ENCODE results near the gene SLC11A2.
"Not testable (repeated sequence)": the region's sequence is repeated elsewhere in the genome, so short reads cannot be mapped to it uniquely, and the experiment has no call there.

SLC11A2 gene

DNA sequence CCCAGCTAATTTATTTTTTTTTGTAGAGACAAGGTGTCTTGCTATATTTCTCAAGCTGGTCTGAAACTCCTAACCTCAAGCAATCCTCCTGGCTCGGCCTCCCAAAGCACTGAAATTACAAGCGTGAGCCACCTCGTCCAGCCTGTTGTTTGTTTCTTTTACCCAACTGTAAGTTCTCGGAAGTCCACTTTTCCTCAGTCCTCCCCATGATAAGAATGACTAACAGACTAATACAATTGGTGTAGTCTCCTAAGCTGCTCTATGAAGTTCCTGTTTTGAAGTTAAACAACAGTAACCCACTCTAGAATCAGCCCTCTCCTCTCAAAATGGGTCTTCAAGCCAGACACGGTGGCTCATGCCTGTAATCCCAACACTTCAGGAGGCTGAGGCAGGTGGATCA, 37.3 kb downstream of the SLC11A2 start:
- DNase-seq: no peak

DNA sequence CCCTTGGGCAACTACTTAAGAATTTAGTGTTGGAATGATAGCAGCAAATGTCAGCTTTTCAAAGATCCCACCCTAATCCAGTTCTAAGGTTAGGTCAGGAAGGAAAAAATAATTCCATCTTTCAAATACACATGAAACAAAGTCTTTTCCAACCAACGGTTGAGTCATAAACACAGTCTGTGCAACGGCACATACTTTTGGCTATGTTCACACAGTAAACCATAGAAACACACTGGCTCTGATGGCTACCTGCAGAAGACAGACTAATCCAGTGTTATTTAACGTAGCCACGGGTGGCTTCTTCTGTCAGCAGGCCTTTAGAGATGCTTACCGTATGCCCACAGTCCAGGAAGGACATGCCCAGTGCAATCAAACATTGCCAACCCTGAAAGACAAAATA, 38.1 kb downstream of the SLC11A2 start:
- DNase-seq: no peak

DNA sequence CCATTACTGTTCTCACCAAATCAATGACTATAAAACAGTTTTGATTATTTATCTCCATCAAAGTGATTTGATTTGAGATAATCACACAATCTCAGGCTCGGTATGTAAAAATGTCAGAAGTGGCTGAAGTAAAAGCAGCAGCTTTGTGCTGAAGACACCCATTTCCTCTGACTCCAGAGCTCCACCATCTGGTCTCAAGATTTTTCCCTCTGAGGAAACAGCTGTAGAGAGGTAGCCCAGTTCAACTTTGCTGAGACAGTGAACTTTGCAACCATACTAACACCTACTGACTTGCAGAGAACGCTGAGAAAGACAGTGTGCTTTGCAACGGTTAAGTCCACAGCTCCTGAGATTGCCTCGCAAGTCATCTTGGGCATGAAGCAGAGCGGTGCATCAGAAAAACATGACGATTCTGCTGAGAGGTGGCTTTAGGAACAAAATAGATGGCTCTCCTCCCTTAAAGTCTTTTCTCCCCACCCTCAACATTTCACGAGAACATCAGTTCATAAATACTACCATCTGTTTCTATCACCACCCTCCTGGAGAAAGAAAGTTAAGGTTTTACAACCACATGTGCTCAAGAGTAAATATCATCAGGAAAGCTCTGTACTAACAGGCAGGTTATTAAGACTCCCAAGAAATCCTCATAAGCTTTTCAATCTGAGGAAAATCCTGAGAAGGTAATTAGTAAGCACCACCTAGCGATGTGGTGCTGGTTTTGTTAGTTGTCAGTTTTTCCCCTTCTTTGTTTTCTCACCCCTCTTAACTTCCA, 39.0 kb downstream of the SLC11A2 start:
- DNase-seq: no peak

DNA sequence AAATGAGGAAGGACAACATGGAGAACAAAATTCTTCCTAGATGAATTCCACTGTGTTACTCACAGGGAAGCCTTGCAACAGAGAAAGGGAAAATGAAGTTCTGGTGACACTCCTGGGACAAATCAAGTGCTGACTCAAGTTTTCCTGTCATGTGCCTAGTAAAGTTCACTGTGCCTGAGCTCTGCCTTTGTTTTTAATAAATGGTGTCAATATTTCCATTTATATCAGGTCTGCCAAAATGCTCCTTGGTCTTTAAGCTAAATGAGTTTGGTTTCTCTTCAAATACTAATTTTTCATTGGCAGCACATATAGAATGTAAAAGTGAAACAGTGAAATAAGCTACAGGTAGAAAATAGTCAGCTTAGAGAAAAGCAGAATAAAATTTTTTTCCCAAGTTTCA, 40.9 kb downstream of the SLC11A2 start:
- DNase-seq: no peak

DNA sequence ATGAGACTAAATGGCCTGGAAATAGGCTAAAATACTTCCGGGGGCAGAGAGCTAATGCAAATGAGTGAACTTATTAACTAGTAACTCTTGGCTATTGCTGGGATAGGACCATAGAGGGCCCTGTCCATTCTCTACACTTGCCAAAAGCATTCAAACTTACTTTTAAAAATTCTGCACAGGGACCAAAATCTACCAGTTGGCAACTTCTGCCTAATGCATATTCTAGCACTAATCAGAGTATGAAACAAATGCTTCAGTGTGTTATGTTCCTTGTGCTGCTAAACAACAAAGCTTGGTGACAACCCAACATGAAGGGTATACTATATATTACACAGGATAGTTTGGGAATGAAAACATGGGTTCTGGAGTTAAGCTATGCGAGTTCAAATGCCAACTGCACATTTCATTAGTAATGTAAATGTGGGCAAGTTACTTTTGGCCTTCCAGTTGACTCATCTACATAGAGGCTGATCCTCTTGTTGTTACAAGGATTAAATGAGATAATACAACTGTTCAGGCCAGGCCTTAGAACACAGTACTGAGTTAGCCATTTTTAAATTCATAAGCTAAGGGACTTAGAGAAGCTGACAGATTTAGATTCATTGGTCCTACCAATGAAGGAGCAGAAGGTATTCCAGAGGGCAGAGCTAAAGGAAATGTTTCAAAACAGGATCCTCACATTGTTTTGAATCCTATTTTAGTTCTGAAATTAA, 41.4 kb downstream of the SLC11A2 start:
- DNase-seq: no peak

DNA sequence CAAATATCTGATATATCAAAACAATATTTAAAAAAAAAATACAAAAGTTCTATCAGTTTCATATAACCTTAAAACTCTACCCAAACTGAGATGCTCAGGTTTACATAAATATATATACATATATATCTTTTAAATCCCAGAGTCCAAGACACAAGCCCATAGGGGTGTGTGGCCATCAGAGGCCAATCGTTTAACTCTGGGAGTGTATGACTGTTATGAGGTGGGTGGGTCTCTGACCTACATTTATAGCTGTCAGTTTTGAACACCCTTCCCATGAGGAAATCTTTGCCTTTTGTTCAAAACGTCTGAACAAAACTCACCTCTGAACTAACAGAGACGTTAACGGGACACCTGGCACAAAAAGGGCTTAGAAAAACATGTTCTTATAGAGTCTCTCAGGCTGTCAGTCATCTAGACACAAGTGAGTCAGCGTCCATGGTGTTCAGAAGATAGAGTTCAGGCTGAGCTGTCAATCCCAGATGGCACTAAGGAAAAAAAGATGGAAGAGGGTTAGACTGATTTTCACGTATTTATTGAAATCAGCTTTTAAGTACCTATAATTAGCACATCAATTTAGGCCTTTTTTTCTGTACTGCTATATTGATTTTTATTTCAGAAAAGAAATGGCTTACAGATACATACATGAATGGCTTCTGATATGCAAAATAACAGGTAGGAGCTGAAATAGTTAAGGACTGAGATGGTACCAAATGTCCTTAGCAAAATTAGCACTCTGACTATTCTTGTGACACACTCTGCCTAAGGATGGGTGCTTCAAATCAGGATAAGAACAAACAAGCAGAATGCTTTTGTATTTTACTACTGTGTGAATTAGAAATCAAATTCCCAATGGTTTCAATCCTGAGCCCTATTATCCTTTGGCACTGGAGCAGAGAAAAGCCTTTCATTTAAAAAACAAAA, 44.6 kb downstream of the SLC11A2 start:
- no peak for DNase-seq

DNA sequence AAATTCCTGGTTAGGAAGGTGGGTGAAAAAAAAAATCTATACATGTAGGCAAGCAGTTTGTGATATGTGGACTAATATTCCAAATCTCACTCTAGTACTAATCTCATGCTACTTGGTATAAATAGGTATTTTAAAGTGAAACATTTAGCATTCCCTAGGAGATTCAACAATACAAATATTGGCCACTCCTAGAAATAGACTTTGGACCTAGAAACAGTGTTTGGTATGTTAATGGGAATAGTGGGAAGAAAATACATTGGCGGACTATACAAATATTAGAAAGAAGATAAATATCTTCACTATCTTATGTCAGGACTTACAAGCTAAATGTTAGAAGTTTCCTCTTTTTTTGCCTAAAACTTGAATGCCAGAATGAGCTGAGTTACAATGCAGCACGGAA, 45.6 kb downstream of the SLC11A2 start:
- no peak for DNase-seq

DNA sequence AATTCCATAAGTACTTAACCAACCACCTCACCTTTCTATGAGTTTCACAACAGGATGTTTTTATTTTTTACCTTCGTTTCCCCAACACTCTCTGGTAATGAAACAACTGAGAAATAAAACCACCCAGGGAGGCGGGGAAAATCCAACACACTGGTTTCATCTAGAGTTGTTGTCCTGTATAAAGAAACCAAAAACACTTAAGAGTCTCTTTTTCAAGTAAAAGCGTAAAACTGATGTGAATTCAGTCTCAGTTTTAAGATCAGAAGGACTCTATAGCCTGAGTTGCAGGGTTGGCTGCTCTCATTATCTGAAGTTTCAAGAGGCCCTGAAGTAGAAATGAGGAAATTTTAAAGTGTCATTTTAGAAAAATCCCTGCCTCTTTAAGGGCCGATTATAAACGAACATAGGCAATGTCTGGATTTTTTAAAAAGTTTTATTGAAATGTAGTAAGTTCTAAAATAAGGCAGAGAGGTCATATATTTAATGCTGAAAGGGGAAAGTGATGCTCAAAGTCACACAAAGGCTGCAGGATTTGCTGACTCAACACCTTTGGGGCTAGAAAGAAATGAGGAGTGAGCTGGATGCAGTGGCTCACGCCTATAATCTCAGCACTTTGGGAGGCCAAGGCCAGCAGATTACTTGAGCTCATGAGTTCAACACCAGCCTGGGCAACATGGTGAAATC, 46.7 kb downstream of the SLC11A2 start:
- DNase-seq: no peak

DNA sequence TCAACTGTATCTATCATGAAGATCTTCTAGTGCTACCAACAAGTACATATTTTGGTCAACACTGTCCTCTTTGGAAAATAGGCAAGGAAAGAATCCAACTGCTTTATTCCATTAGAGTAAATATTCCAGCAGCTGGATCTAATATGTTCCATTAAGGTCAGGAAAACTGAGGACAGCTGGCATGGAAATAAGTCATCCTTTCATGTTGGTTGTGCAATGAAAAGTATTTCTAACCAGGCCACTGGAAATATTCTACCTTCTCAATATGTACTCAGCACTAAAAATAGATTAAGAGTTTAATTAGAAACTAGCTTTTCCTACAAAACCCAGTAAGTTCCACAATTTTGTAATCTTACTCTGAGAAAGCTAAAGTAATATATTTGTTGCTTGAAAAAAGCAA, 54.2 kb downstream of the SLC11A2 start:
- DNase-seq: no peak

DNA sequence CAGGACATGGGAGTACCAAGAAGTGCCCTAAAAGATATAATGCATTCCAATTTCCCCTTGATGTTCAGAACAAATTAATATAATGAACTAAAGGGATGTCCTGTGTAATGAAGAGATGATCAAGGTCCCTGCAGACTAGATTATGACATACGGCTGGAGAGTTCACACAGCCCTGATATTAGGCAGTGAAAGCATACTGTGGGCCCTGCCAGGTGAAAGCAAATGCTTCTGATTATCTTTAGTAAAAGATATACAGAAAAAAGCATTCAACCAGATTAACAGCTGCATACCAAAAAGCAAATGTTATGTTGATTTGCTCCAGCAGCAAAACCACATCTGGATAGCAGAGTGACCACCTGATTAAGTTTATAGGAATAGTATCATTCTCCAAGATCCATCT, 61.8 kb downstream of the SLC11A2 start:
- no peak for DNase-seq

DNA sequence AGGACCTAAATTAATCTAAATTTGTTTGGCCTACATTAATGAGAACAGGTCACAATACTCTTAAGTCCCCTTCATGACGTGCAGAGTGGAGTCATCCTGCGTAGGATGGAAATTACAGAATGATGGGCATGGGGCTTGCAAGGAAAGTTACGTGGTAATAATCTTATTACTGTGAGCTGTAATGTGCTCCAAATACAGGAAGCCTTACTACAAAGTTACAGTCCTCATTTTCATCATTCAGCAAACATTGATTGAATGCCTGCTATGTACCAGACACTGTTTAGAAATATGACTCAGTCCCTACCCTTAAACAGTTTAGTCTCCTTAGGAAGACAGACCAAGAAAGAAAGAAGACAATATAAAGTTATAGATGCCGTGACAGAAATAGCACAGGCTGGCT, 64.5 kb downstream of the SLC11A2 start:
- DNase-seq: no peak

DNA sequence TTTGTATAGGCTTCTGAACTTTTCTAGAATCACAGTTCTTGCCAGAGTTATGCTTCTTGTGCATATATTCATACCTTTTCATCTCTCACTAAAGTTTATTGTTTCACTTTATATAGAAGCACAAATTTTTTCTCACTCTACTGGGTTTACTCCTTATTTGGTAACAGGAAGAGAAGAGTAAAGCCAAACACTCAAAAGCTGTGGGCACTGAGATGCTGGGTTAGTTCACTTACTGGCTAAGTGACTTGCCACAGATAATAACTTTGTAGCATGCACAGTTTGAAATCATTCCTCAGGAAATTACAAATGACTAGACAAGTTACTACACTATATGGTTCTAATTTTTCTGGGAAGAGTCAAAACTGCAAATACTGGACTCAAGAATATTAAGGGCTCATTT, 66.1 kb downstream of the SLC11A2 start:
- no peak for DNase-seq

DNA sequence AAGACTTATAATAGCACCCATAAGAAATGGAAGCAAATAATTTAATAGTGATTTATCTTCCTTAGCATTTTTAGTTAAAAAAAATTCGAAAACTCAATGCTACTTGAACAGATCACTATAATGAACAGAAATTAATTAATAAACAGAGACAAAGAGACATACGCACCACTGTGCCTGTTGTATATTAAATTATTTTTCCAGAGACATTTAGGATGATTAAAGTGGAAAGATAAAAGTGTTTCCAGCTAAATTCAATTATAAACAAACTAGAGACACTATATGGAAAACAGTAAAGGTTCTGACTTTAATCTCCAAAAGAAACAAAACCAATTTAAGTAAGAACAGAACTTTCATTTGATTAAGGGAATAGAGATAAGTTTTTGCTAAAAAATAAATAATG, 70.5 kb downstream of the SLC11A2 start:
- DNase-seq: no peak

DNA sequence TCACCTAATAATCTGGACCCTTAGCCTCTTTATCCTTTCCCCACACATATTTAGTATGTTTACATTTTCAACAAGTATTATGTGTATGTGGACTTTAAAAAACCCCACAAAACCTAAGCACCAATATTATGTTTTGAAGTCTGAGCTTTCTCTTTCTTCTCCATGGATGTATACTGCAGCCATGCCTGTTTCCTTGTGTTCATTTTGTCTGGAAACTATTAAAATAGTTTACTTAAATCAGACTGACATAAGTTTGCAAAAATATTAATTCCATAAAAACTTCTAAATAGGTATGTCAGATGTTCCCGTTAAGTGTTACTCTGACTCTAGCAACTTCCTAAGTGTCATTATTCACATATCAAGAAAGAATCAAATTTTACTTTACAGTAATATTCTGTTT, 70.9 kb downstream of the SLC11A2 start:
- DNase-seq: no peak

DNA sequence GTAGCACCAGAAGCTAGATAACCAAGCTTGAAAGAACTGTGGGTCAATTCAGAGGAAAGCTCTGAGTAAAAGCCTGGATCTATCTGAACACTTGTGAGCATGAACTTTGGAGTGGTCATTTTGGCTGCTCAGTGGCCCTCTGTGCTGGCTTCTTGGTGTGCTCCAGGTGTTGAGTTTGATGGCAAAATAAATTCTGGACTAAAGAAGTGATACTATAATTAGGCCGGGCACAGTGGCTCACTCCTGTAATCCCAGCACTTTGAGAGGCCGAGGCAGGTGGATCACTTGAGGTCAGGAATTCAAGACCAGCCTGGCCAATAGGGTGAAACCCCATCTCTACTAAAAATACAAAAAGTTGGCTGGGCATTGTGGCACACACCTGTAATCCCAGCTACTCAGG, 71.4 kb downstream of the SLC11A2 start:
- DNase-seq: not testable (repeated sequence)

DNA sequence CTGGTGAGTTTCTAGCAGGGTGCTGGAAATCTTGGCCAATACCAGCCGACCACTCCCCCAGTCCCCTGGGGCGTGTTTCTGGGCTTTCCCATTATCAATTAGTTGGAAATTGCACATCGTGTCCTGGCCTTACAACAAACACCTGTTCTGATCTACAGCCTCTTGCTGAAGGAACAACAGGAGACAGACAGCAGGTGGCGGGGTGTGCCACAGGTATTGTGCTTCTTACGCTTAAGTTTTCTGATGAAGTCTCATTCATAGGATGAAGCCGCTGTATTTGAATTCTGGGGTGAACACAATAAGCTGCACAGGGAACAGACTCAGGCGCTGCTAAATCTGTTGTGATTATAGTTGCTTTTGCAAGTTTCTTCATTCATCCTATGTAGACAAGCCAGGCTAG, 73.1 kb downstream of the SLC11A2 start:
- DNase-seq: no peak

DNA sequence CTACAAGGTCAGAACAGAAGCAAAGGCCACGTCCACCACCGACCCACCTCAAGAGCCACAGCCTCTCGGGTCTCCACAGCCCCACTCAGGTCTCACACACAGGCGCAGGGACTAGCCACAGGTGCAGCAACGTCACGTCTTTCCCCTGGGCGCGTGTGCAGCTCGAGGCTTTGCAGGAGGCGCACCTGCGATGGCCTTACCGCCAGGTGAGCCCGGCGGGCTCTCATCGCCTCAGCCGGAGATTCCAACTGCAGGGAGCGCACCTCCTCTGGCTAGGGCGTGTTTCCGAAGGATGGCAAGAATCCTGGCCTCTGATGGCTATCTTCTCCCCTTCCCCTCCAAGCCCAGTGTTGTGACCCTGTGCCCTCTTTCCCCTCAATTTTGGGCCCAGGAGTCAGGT, 73.7 kb downstream of the SLC11A2 start, which contains the start of gene HIGD1C:
HIGD1C (plus strand) TSS at position 35 of the 400 bp plus-strand sequence. CDS start 1,455 bp downstream, outside the sequence.
- DNase-seq: no peak

DNA sequence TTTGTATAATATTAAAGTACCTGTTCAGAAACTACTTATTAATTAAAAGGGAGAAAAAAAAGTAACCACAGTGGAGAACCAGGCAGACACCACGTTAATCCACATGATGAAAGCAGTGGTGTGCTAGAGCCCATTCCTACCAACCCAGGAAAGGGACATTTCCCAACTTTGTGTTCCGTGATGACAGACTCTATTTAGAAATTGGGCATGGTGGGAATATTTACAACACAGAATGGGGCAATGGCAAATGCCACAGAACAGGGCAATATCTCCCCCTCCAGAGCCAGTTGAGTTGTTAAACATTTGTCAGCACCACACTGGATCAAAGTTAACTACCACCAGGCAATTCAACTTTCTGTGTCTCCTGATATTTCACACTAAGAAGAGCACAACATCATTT, 75.1 kb downstream of the SLC11A2 start:
- no peak for DNase-seq

DNA sequence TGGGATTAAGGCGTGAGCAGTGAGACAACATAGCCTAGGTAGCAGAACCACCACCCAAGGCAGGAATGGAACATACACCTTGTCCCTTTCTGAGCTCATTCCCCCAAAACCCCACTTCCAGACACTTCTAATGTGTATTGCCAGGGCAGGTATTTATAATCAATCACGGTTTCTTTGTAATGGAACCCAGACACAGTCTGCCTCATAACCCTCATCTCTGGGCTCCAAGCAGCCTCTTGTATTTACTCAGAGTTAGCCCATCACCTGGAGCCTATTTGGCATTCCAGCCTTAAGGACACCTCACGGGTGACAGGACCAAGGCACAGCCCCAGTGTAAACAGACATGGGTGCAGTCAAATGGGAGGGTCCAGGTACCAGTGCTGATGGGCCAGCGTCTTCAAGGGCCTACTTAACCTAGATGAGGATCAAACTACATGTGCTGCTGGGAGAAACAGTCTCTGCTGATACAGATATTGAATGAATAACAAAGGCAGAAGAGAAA, 76.3 kb downstream of the SLC11A2 start:
- DNase-seq: no peak

DNA sequence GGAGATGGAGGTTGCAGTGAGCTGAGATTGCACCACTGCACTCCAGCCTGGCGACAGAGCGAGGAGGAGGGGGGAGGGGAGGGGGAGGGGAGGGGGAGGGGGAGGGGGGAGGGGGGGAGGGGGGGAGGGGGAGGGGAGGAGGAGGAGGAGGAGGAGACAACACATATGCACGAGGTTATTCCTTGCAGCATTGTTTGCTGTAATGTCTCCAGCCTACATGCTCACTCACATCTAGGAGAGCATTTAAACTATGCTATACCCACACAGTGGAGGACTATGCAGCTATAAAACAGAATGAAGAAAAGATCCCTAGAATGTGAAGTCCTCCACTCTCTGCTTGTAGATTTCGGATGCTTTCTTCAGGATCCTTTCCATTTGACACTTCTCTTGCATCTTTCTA, 77.4 kb downstream of the SLC11A2 start:
- DNase-seq: no peak

DNA sequence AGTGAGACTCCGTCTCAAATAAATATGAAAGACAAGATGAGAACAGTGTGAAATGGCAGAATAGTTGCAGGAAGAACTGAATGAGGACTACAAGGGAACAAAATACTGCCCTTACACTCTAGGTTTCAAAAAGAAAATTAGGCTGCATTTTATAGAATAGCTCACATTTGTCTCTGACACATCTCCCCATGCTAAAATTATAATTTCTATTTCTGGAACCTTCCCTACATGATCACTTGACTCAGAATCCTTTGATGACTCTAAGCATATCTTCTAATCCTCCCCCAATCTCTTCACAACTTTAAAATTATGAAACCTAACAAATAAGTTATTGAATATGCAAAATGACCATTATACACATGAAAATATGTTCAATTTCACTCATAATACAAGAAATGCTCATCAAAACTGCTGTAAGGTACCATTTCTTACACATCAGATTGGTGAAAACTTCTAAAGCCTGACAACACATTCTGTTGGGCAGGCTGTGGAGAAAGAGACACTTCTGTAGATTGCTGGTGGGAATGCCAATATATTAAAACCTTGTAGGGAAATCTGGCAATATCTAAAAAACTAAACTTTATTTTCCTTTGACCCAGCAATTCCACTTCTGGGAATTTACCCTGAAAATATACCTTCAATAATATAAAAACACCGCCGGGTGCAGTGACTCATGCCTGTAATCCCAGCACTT, 78.1 kb downstream of the SLC11A2 start:
- DNase-seq: no peak

DNA sequence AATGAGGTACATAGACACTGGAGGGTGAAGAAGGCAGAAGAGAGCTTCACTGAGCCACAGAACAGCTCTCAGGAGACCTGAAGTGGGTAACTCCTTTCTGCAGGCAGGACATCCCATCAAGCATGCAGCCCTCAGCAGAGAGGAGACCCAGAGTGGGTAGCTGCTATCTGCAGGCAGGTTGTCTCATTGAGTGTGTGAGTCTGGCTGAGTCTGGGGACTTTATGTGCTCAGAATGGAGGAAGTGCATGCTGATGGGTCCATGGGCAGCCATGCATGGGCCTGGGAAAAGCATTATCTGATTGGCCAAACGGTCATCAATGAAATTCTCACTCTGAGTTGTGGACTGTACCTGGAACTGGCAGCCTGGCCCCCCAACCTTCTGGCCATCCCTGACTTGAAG, 88.5 kb downstream of the SLC11A2 start:
- no peak for DNase-seq

All from DMS 273 treated with DMSO at 0.1 percent for 48 hours (cell line).